Astrocyte (in vitro differentiated cells and primary cell): ENCODE data around the gene HNMT.

ENCODE experiments used
- CTCF ChIP-seq: IDR thresholded peaks from 2 replicates; pipeline ENCODE4 v1.5.1; 2011; ENCODE audit warnings: low read depth, mild to moderate bottlenecking, inconsistent platforms, low read length, moderate library complexity; ENCODE audit not compliant: insufficient read depth
- EZH2 ChIP-seq: IDR thresholded peaks from 2 replicates; pipeline ENCODE4 v1.6.1; 2012; ENCODE audit warnings: mild to moderate bottlenecking, low read length, inconsistent platforms; ENCODE audit not compliant: insufficient read depth

- TF ChIP-seq EZH2 (no peak), CTCF (no peak)
Measured at GRCh38 chr2:138012968-138013367, 48.7 kb downstream of the HNMT start.
